Muscle layer of duodenum (tissue), 2 donors: ENCODE results near the gene RHOT1.
"Not testable (repeated sequence)": the region's sequence is repeated elsewhere in the genome, so short reads cannot be mapped to it uniquely, and the experiment has no call there.

Source experiments
- H3K27ac ChIP-seq: one replicate; pipeline ENCODE4 v1.7.0; 2013; ENCODE audit warnings: mild to moderate bottlenecking, low read length
- H3K27me3 ChIP-seq: one replicate; pipeline ENCODE4 v1.7.0; 2013; ENCODE audit warnings: low read depth, mild to moderate bottlenecking, control low read depth, low read length
- H3K36me3 ChIP-seq, 2 donors: one replicate each; pipeline ENCODE4 v1.7.0; 2013; ENCODE audit warnings: low read length in 2 of 2, control low read depth in 1 of 2, mild to moderate bottlenecking in 1 of 2; ENCODE audit not compliant: insufficient read depth in 2 of 2, control insufficient read depth in 1 of 2
- H3K4me1 ChIP-seq, 2 donors: one replicate each; pipeline ENCODE4 v1.7.0; 2013; ENCODE audit warnings: low read length in 2 of 2, mild to moderate bottlenecking in 2 of 2, control low read depth in 1 of 2, moderate library complexity in 1 of 2; ENCODE audit not compliant: insufficient read depth in 2 of 2, control insufficient read depth in 1 of 2
- H3K4me3 ChIP-seq, 2 donors: one replicate each; pipeline ENCODE4 v1.7.0; 2013; ENCODE audit warnings: low read length in 2 of 2, low read depth in 1 of 2, mild to moderate bottlenecking in 1 of 2
- H3K9me3 ChIP-seq, 2 donors: one replicate each; pipeline ENCODE4 v1.7.0; 2013; ENCODE audit warnings: low read length in 2 of 2, control low read depth in 1 of 2, mild to moderate bottlenecking in 1 of 2; ENCODE audit not compliant: control insufficient read depth in 1 of 2
- donor health status: healthy.

Gene RHOT1

GRCh38 chr17:32263515-32263914 is 121.2 kb downstream of the RHOT1 start:
- Histone ChIP-seq H3K4me1 (peaks cover 0 to 25% of the 10 kb centered on the region in 2 donors), H3K27me3 (peaks cover 14% of the 10 kb centered on the region)

GRCh38 chr17:32264140-32264799 is 122.0 kb downstream of the RHOT1 start:
- Histone ChIP-seq H3K27me3 (peaks cover 19% of the 10 kb centered on the region), H3K4me1 (peaks cover 0 to 24% of the 10 kb centered on the region in 2 donors), H3K27ac (no peak overlapping the region), H3K9me3 (no peaks in the 10 kb centered on the region), H3K4me3 (no peak overlapping the region), H3K36me3 (no peaks in the 10 kb centered on the region)

More at GRCh38 chr17:32263515-32263914, 121.2 kb downstream of the RHOT1 start:
- H3K4me3 ChIP-seq, H3K9me3 ChIP-seq, H3K36me3 ChIP-seq, H3K27ac ChIP-seq: not testable (repeated sequence)

GRCh38 chr17:32264823-32265191 is 122.5 kb downstream of the RHOT1 start:
- H3K36me3 ChIP-seq, result no peaks in the 10 kb centered on the region
- H3K27ac ChIP-seq, result no peak overlapping the region
- no peaks in the 10 kb centered on the region for H3K9me3 ChIP-seq
- H3K4me3 ChIP-seq, result peak overlapping the region; percentile 11 to 38
- peaks cover 21% of the 10 kb centered on the region for H3K27me3 ChIP-seq
- H3K4me1 ChIP-seq, result peaks cover 0 to 24% of the 10 kb centered on the region in 2 donors

GRCh38 chr17:32265192-32265923 is 123.1 kb downstream of the RHOT1 start, which contains the start of gene RHBDL3:
RHBDL3 (plus strand) TSS chr17:32265832; CDS start chr17:32266190, 358 bp downstream.
- Histone ChIP-seq H3K27ac (no peak within 1 kb of the TSS), H3K36me3 (no peaks in the 10 kb centered on the region), H3K4me3 (peak within 1 kb of the TSS; percentile 33 to 79), H3K9me3 (no peaks in the 10 kb centered on the region), H3K4me1 (peaks cover 0 to 24% of the 10 kb centered on the region in 2 donors), H3K27me3 (peaks cover 21% of the 10 kb centered on the region)

- no peak overlapping the region for H3K27ac ChIP-seq
- no peaks in the 10 kb centered on the region for H3K9me3 ChIP-seq
- peaks cover 23% of the 10 kb centered on the region for H3K27me3 ChIP-seq
- peaks cover 0 to 24% of the 10 kb centered on the region in 2 donors for H3K4me1 ChIP-seq
- H3K36me3 ChIP-seq, result no peaks in the 10 kb centered on the region
- peak overlapping the region in 1 of 2 donors; percentile 79 for H3K4me3 ChIP-seq
Observed at GRCh38 chr17:32266051-32266388, 123.7 kb downstream of the RHOT1 start.

GRCh38 chr17:32266389-32267301 is 124.3 kb downstream of the RHOT1 start:
- Histone ChIP-seq H3K36me3 (no peaks in the 10 kb centered on the region), H3K27me3 (peaks cover 25% of the 10 kb centered on the region), H3K4me3 (peak overlapping the region; percentile 33 to 79), H3K4me1 (peaks cover 0 to 24% of the 10 kb centered on the region in 2 donors), H3K9me3 (no peaks in the 10 kb centered on the region), H3K27ac (no peak overlapping the region)

- peaks cover 25% of the 10 kb centered on the region for H3K27me3 ChIP-seq
- peaks cover 0 to 24% of the 10 kb centered on the region in 2 donors for H3K4me1 ChIP-seq
- no peaks in the 10 kb centered on the region for H3K9me3 ChIP-seq
- H3K27ac ChIP-seq, result no peak overlapping the region
- H3K4me3 ChIP-seq, result no peak overlapping the region
- H3K36me3 ChIP-seq, result no peaks in the 10 kb centered on the region
Observed at GRCh38 chr17:32267690-32268205, 125.4 kb downstream of the RHOT1 start.

- Histone ChIP-seq H3K36me3 (no peaks in the 10 kb centered on the region), H3K27me3 (peaks cover 25% of the 10 kb centered on the region), H3K9me3 (no peaks in the 10 kb centered on the region), H3K4me3 (no peak overlapping the region), H3K4me1 (peaks cover 0 to 24% of the 10 kb centered on the region in 2 donors), H3K27ac (no peak overlapping the region)
Observed at GRCh38 chr17:32268734-32269288, 126.5 kb downstream of the RHOT1 start.

GRCh38 chr17:32269377-32269776 is 127.1 kb downstream of the RHOT1 start:
- Histone ChIP-seq H3K27ac (no peak overlapping the region), H3K4me3 (no peak overlapping the region), H3K9me3 (no peaks in the 10 kb centered on the region), H3K4me1 (peaks cover 0 to 24% of the 10 kb centered on the region in 2 donors), H3K27me3 (peaks cover 25% of the 10 kb centered on the region), H3K36me3 (no peaks in the 10 kb centered on the region)

GRCh38 chr17:32271844-32272243 is 129.5 kb downstream of the RHOT1 start:
- H3K36me3 ChIP-seq, result no peaks in the 10 kb centered on the region
- H3K27me3 ChIP-seq, result peaks cover 23% of the 10 kb centered on the region
- no peak overlapping the region for H3K27ac ChIP-seq
- peaks cover 0 to 10% of the 10 kb centered on the region in 2 donors for H3K4me1 ChIP-seq
- H3K9me3 ChIP-seq, result no peaks in the 10 kb centered on the region
- no peak overlapping the region for H3K4me3 ChIP-seq
